Osteoblast (primary cell): ENCODE results near the gene LRP1B. TPM values are rescaled to one million over a fixed set of nuclear protein-coding genes. Genes with fewer than 3 reads are reported as not detected.

Experiments used
- DNase-seq: peaks from one replicate; pipeline ENCODE4 v3.0.0; 2011; ENCODE audit warnings: low spot score, mixed read lengths; ENCODE audit not compliant: insufficient read length; ENCODE audit errors: missing footprints
- H2AFZ ChIP-seq: 2 replicates; pipeline ENCODE4 v1.6.0; 2011; ENCODE audit warnings: mild to moderate bottlenecking, low read length
- H3K27ac ChIP-seq: 2 replicates; pipeline ENCODE4 v1.5.1; 2011; ENCODE audit warnings: mild to moderate bottlenecking, low read depth, low read length, moderate library complexity
- H3K27me3 ChIP-seq: 2 replicates; pipeline ENCODE4 v1.6.0; 2012; ENCODE audit warnings: mild to moderate bottlenecking, control low read depth, inconsistent platforms, low read length, moderate library complexity; ENCODE audit not compliant: insufficient read depth
- H3K36me3 ChIP-seq: 2 replicates; pipeline ENCODE4 v1.5.1; 2011; ENCODE audit warnings: mild to moderate bottlenecking, low read length, control low read depth, moderate library complexity; ENCODE audit not compliant: insufficient read depth
- H3K4me1 ChIP-seq: 2 replicates; pipeline ENCODE4 v1.5.1; 2011; ENCODE audit warnings: mild to moderate bottlenecking, low read length, control low read depth, moderate library complexity; ENCODE audit not compliant: insufficient read depth
- H3K4me2 ChIP-seq: 2 replicates; pipeline ENCODE4 v1.6.0; 2011; ENCODE audit warnings: mild to moderate bottlenecking, low read length; ENCODE audit not compliant: insufficient read depth
- H3K4me3 ChIP-seq: fragments of 200-600 bp; sonication (generic); 3 replicates; pipeline ENCODE4 v1.5.1; 2012; ENCODE audit warnings: mild to moderate bottlenecking, low read length, inconsistent platforms; ENCODE audit not compliant: insufficient read depth
- H3K79me2 ChIP-seq: 2 replicates; pipeline ENCODE4 v1.6.0; 2012; ENCODE audit warnings: mild to moderate bottlenecking, low read length, control low read depth, inconsistent platforms; ENCODE audit not compliant: insufficient read depth
- H3K9me3 ChIP-seq: 2 replicates; pipeline ENCODE4 v1.5.1; 2011; ENCODE audit warnings: low read depth, low read length, control low read depth
- H4K20me1 ChIP-seq: 2 replicates; pipeline ENCODE4 v1.6.0; 2012; ENCODE audit warnings: mild to moderate bottlenecking, low read length, control low read depth; ENCODE audit not compliant: insufficient read depth
- total RNA-seq: library from RNA; depleted of rRNA; stranded (reverse); fragments of >200 nt; gene quantifications from 2 replicates; pipeline ENCODE4 v1.2.3, GENCODE V29; 2012
- TF ChIP-seq, protein P1 (sequence below): IDR thresholded peaks from 2 replicates; pipeline ENCODE4 v1.5.1; 2011; ENCODE audit warnings: mild to moderate bottlenecking, low read depth, low read length, moderate library complexity; ENCODE audit errors: extremely low read depth

The LRP1B gene
- total RNA-seq, 1 donor, result not detected

- Histone ChIP-seq H3K4me2 (no peak overlapping the region), H4K20me1 (no peaks in the 10 kb centered on the region), H3K36me3 (no peaks in the 10 kb centered on the region), H3K9me3 (no peaks in the 10 kb centered on the region), H3K27ac (no peak overlapping the region), H2AFZ (no peak overlapping the region), H3K79me2 (no peaks in the 10 kb centered on the region), H3K4me1 (no peaks in the 10 kb centered on the region), H3K4me3 (no peak overlapping the region), H3K27me3 (no peaks in the 10 kb centered on the region)
- no peak for DNase-seq
- TF ChIP-seq, protein P1, sequence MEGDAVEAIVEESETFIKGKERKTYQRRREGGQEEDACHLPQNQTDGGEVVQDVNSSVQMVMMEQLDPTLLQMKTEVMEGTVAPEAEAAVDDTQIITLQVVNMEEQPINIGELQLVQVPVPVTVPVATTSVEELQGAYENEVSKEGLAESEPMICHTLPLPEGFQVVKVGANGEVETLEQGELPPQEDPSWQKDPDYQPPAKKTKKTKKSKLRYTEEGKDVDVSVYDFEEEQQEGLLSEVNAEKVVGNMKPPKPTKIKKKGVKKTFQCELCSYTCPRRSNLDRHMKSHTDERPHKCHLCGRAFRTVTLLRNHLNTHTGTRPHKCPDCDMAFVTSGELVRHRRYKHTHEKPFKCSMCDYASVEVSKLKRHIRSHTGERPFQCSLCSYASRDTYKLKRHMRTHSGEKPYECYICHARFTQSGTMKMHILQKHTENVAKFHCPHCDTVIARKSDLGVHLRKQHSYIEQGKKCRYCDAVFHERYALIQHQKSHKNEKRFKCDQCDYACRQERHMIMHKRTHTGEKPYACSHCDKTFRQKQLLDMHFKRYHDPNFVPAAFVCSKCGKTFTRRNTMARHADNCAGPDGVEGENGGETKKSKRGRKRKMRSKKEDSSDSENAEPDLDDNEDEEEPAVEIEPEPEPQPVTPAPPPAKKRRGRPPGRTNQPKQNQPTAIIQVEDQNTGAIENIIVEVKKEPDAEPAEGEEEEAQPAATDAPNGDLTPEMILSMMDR, result no peak
Measured at GRCh38 chr2:141714496-141714895, 416.3 kb downstream of the LRP1B start.

DNA sequence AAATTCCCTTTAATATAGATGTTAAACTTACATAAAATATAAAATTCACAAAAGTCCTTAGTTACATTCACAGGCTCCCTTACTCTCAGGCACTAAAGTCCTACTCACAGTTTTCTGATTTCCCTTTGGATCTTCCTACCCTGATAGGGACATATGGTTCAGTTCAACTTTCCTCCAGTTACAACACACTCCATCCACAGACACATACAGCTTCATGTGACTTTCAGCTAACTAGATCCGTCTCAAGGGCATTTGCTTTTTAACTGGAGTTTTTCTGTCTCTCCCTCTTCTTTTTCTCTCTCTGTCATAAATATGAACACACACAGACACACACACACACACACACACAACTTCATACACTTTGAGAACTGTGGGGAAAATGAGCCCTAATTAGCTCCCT is 419.2 kb downstream of the LRP1B start:
- Histone ChIP-seq H3K36me3 (no peaks in the 10 kb centered on the region), H2AFZ (no peak overlapping the region), H4K20me1 (no peaks in the 10 kb centered on the region), H3K4me2 (no peak overlapping the region), H3K27me3 (no peaks in the 10 kb centered on the region), H3K27ac (no peak overlapping the region), H3K9me3 (no peaks in the 10 kb centered on the region), H3K4me3 (no peak overlapping the region), H3K4me1 (no peaks in the 10 kb centered on the region), H3K79me2 (no peaks in the 10 kb centered on the region)
- TF ChIP-seq, protein P1, result no peak
- no peak for DNase-seq

- Histone ChIP-seq H3K9me3 (peaks cover 2% of the 10 kb centered on the region), H3K79me2 (no peaks in the 10 kb centered on the region), H3K4me1 (no peaks in the 10 kb centered on the region), H3K4me3 (no peak overlapping the region), H3K4me2 (no peak overlapping the region), H3K36me3 (no peaks in the 10 kb centered on the region), H2AFZ (no peak overlapping the region), H3K27ac (no peak overlapping the region), H3K27me3 (no peaks in the 10 kb centered on the region), H4K20me1 (no peaks in the 10 kb centered on the region)
- no peak for DNase-seq
- TF ChIP-seq, protein P1, result no peak
Measured at GRCh38 chr2:141710589-141711239, 420.1 kb downstream of the LRP1B start.

- Histone ChIP-seq H3K79me2 (no peaks in the 10 kb centered on the region), H3K36me3 (no peaks in the 10 kb centered on the region), H3K27ac (no peak overlapping the region), H3K9me3 (peaks cover 2% of the 10 kb centered on the region), H3K4me1 (no peaks in the 10 kb centered on the region), H4K20me1 (no peaks in the 10 kb centered on the region), H3K4me2 (no peak overlapping the region), H2AFZ (no peak overlapping the region), H3K4me3 (no peak overlapping the region), H3K27me3 (no peaks in the 10 kb centered on the region)
- no peak for DNase-seq
- TF ChIP-seq, protein P1, result no peak
Measured at GRCh38 chr2:141709756-141710155, 421.1 kb downstream of the LRP1B start.
